Liver (tissue), 3 donors: ENCODE measurements around the gene SYNM.

ENCODE experiments used
- CTCF ChIP-seq: fragments of 150-350 bp; IDR thresholded peaks from 2 replicates; pipeline ENCODE4 v1.5.1; 2017; ENCODE audit warnings: improper control_type of control experiment, low read depth, low read length; ENCODE audit not compliant: missing input control
- EGR1 ChIP-seq, 2 donors: IDR thresholded peaks; 2 replicates each; pipeline ENCODE4 v1.6.1; 2016 to 2018; ENCODE audit warnings: antibody characterized with exemption in 2 of 2, low read depth in 2 of 2
- GABPA ChIP-seq, 2 donors: IDR thresholded peaks in 1 of 2; conservative IDR thresholded peaks in 1 of 2; 2 replicates each; pipeline ENCODE4 v1.6.1; 2016; ENCODE audit warnings: antibody characterized with exemption in 2 of 2, mild to moderate bottlenecking in 1 of 2, moderate library complexity in 1 of 2
- JUND ChIP-seq, 2 donors: IDR thresholded peaks; 2 replicates each; pipeline ENCODE4 v1.6.1; 2016; ENCODE audit warnings: antibody characterized with exemption in 2 of 2
- MAX ChIP-seq: IDR thresholded peaks from 2 replicates; pipeline ENCODE4 v1.6.1; 2016; ENCODE audit warnings: antibody characterized with exemption
- RAD21 ChIP-seq, 2 donors: IDR thresholded peaks; 2 replicates each; pipeline ENCODE4 v1.6.1; 2016; ENCODE audit warnings: antibody characterized with exemption in 2 of 2, mild to moderate bottlenecking in 2 of 2
- REST ChIP-seq: IDR thresholded peaks from 2 replicates; pipeline ENCODE4 v1.6.1; 2016; ENCODE audit warnings: antibody characterized with exemption, mild to moderate bottlenecking
- RXRA ChIP-seq, 2 donors: IDR thresholded peaks; 2 replicates each; pipeline ENCODE4 v1.6.1; 2017 to 2018; ENCODE audit warnings: antibody characterized with exemption in 2 of 2, mild to moderate bottlenecking in 1 of 2
- SP1 ChIP-seq: IDR thresholded peaks from 2 replicates; pipeline ENCODE4 v1.6.1; 2018; ENCODE audit warnings: antibody characterized with exemption, mild to moderate bottlenecking
- TAF1 ChIP-seq: conservative IDR thresholded peaks from 2 replicates; pipeline ENCODE4 v1.6.1; 2016; ENCODE audit warnings: antibody characterized with exemption, mild to moderate bottlenecking
- YY1 ChIP-seq: IDR thresholded peaks from 2 replicates; pipeline ENCODE4 v1.6.1; 2016; ENCODE audit warnings: antibody characterized with exemption, mild to moderate bottlenecking
- donor health status: healthy.
- donor health status: healthy.

GRCh38 chr15:99106417-99107220, 1.7 kb downstream of the SYNM start:
- TF ChIP-seq CTCF, result no peak
- no peak for TF ChIP-seq TAF1
- TF ChIP-seq MAX, result no peak
- TF ChIP-seq SP1, result no peak
- TF ChIP-seq REST, result no peak
- TF ChIP-seq GABPA (IDR thresholded peaks at IDR 0.05 in 1 of 2, conservative IDR thresholded peaks at IDR 0.05 in 1 of 2), result no peak
- TF ChIP-seq RAD21 (IDR thresholded peaks at IDR 0.05), result no peak
- no peak for TF ChIP-seq YY1
- no peak for TF ChIP-seq JUND (IDR thresholded peaks at IDR 0.05)
- TF ChIP-seq EGR1 (IDR thresholded peaks at IDR 0.05; ENCODE audit: low read depth in 2 of 2), result no peak
- TF ChIP-seq RXRA (IDR thresholded peaks at IDR 0.05), result no peak
